Measurements from ENCODE around the gene HAGHL. TPM values are rescaled to one million over a fixed set of nuclear protein-coding genes. Genes with fewer than 3 reads are reported as not detected.
A peak's percentile ranks its signal among the peaks of the same experiment; 100 is the strongest.
"Not testable (repeated sequence)": the region's sequence is repeated elsewhere in the genome, so short reads cannot be mapped to it uniquely, and the experiment has no call there.

The HAGHL gene
- total RNA-seq, 1 donor from 2014 or later: 17.7 TPM

GRCh38 chr16:740459-740763 is 13.5 kb downstream of the HAGHL start:
- no peaks in the 10 kb centered on the region for H3K27me3 ChIP-seq (ENCODE audit: control insufficient read depth, insufficient read depth, low read length)
- DNase-seq (ENCODE audit: low read depth): no peak
- H3K4me3 ChIP-seq (ENCODE audit: low read depth, low read length): peak overlapping the region; percentile 97
- no peak for TF ChIP-seq CTCF (IDR thresholded peaks at IDR 0.05; ENCODE audit: insufficient read depth, low read length, poor library complexity, severe bottlenecking)
- no peaks in the 10 kb centered on the region for H3K36me3 ChIP-seq (ENCODE audit: control insufficient read depth, insufficient read depth, low read length)

DNA sequence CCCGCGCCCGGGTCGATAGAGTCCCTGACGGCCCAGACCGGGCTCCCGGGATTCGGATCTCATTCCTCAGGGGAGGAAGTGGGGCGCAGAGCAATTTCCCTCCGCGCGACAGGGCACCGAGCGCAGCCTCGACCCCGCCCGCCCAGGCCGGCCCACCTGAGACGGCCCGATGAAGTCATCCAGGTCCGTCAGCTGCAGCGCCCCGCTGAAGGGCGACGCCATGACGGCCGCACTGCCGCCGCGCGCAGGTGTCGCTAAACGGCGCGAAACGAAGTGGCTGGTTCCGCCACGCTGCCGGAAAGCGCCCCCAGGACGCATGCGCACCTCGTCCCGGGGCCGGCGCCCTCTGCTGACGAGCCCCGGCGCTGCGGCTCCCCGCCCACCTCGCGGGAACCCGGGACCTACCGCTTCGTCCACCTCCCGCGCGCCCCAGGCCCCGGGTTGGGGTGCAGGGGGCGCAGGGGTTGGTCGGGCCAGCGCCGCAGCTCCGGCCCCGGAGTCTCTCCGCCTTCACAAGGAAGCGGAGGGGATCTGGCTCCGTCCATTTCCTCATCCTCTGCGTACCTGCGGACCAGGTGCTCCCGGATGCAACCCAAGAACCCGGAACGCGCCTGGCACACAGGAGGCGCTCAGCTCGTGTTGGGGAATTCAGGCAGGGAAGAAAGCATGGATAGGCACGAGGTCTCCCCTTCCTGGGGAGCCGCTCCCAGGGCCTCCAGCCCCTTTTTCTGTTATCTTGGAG is 14.0 kb downstream of the HAGHL start, which contains the start of gene CIAO3:
Gene CIAO3 (minus strand): TSS at position 234 of the 742 bp plus-strand sequence. CDS start 12 bp downstream, at position 222.
- H3K4me3 ChIP-seq (ENCODE audit: low read depth, low read length): peak within 1 kb of the TSS; percentile 97
- no peak for DNase-seq (ENCODE audit: low read depth)
- TF ChIP-seq CTCF (IDR thresholded peaks at IDR 0.05; ENCODE audit: insufficient read depth, low read length, poor library complexity, severe bottlenecking): peak; percentile 23
- no peaks in the 10 kb centered on the region for H3K27me3 ChIP-seq (ENCODE audit: control insufficient read depth, insufficient read depth, low read length)
- H3K36me3 ChIP-seq (ENCODE audit: control insufficient read depth, insufficient read depth, low read length): no peaks in the 10 kb centered on the region

- Histone ChIP-seq H3K36me3 (ENCODE audit: control insufficient read depth, insufficient read depth, low read length) (no peaks in the 10 kb centered on the region), H3K4me3 (ENCODE audit: low read depth, low read length) (no peak overlapping the region), H3K27me3 (ENCODE audit: control insufficient read depth, insufficient read depth, low read length) (no peaks in the 10 kb centered on the region)
- no peak for DNase-seq (ENCODE audit: low read depth)
- no peak for TF ChIP-seq CTCF (IDR thresholded peaks at IDR 0.05; ENCODE audit: insufficient read depth, low read length, poor library complexity, severe bottlenecking)
These were observed 15.2 kb downstream of the HAGHL start for GRCh38 chr16:741986-742629.

DNA sequence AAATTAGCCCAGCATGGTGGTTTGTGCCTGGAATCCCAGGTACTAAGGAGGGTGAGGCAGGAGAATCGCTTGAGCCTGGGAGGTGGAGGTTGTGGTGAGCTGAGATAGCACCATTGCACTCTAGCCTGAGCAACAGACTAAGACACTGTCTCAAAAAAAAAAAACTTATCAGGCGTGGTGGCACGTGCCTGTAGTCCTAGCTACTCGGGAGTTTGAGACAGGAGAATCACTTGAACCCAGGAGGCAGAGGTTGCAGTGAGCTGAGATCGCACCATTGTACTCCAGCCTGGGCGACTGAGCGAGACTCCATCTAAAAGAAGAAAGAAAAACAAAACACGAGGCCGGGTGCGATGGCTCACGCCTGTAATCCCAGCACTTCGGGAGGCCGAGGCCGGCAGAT is 16.0 kb downstream of the HAGHL start:
- H3K27me3 ChIP-seq (ENCODE audit: control insufficient read depth, insufficient read depth, low read length); DNase-seq (ENCODE audit: low read depth); H3K36me3 ChIP-seq (ENCODE audit: control insufficient read depth, insufficient read depth, low read length); H3K4me3 ChIP-seq (ENCODE audit: low read depth, low read length): not testable (repeated sequence)

- H3K27me3 ChIP-seq (ENCODE audit: control insufficient read depth, insufficient read depth, low read length): no peaks in the 10 kb centered on the region
- no peaks in the 10 kb centered on the region for H3K36me3 ChIP-seq (ENCODE audit: control insufficient read depth, insufficient read depth, low read length)
- peak; percentile 26 for TF ChIP-seq CTCF (IDR thresholded peaks at IDR 0.05; ENCODE audit: insufficient read depth, low read length, poor library complexity, severe bottlenecking)
- no peak overlapping the region for H3K4me3 ChIP-seq (ENCODE audit: low read depth, low read length)
- no peak for DNase-seq (ENCODE audit: low read depth)
These were observed 17.0 kb downstream of the HAGHL start for GRCh38 chr16:743794-744500.

DNA sequence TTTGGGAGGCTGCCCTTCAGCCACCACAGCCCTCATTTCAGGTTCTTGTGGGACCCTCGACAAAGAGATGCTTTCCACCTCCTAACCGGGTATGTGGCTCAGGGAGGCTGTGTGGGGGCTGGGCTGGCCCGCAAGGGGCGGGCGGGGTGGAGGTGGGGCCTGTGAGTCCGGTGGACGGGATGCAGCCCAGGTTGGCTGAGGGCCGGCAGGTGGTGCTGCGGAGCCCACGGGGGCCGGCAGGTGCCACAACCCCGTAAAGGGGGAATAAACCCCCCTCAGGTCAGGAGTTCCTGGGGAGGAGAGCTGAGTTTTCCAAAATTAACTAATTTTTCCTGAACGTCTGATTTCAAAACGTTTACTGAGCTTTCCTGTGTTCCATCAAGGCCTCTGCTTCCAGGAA is 18.8 kb downstream of the HAGHL start:
- Histone ChIP-seq H3K4me3 (ENCODE audit: low read depth, low read length) (no peak overlapping the region), H3K27me3 (ENCODE audit: control insufficient read depth, insufficient read depth, low read length) (no peaks in the 10 kb centered on the region), H3K36me3 (ENCODE audit: control insufficient read depth, insufficient read depth, low read length) (no peaks in the 10 kb centered on the region)
- peak; percentile 88 for TF ChIP-seq CTCF (IDR thresholded peaks at IDR 0.05; ENCODE audit: insufficient read depth, low read length, poor library complexity, severe bottlenecking)
- no peak for DNase-seq (ENCODE audit: low read depth)
